IPS-18a (cell line): ENCODE measurements around the gene ZFHX3.

Source experiments
- H3K27ac ChIP-seq: one replicate; pipeline ENCODE4 v1.5.1; 2013; ENCODE audit warnings: low read length
- H3K27me3 ChIP-seq: one replicate; pipeline ENCODE4 v1.6.1; 2013; ENCODE audit warnings: mild to moderate bottlenecking, low read length; ENCODE audit not compliant: control insufficient read depth, insufficient read depth
- H3K36me3 ChIP-seq: one replicate; pipeline ENCODE4 v1.6.1; 2013; ENCODE audit warnings: low read depth, low read length; ENCODE audit not compliant: control insufficient read depth
- H3K4me1 ChIP-seq: one replicate; pipeline ENCODE4 v1.6.1; 2013; ENCODE audit warnings: low read depth, low read length; ENCODE audit not compliant: control insufficient read depth
- H3K4me3 ChIP-seq: one replicate; pipeline ENCODE4 v1.5.1; 2013; ENCODE audit warnings: low read length
- H3K9ac ChIP-seq: one replicate; pipeline ENCODE4 v1.6.1; 2013; ENCODE audit warnings: mild to moderate bottlenecking, low read length, moderate library complexity
- H3K9me3 ChIP-seq: one replicate; pipeline ENCODE4 v1.6.1; 2013; ENCODE audit warnings: low read depth, low read length; ENCODE audit not compliant: control insufficient read depth

ZFHX3 gene

GRCh38 chr16:72988569-72988968 is 59.4 kb downstream of the ZFHX3 start:
- no peak overlapping the region for H3K27ac ChIP-seq
- H3K4me1 ChIP-seq: peaks cover 15% of the 10 kb centered on the region
- H3K9ac ChIP-seq: no peak overlapping the region
- H3K36me3 ChIP-seq: no peaks in the 10 kb centered on the region
- H3K9me3 ChIP-seq: no peaks in the 10 kb centered on the region
- H3K27me3 ChIP-seq: no peaks in the 10 kb centered on the region
- H3K4me3 ChIP-seq: no peak overlapping the region

GRCh38 chr16:72987480-72987901 is 60.4 kb downstream of the ZFHX3 start:
- Histone ChIP-seq H3K4me3 (no peak overlapping the region), H3K27me3 (no peaks in the 10 kb centered on the region), H3K9ac (no peak overlapping the region), H3K9me3 (no peaks in the 10 kb centered on the region), H3K27ac (no peak overlapping the region), H3K36me3 (no peaks in the 10 kb centered on the region), H3K4me1 (peaks cover 14% of the 10 kb centered on the region)

GRCh38 chr16:72985995-72986394 is 61.9 kb downstream of the ZFHX3 start:
- Histone ChIP-seq H3K27me3 (no peaks in the 10 kb centered on the region), H3K36me3 (no peaks in the 10 kb centered on the region), H3K9me3 (no peaks in the 10 kb centered on the region), H3K9ac (no peak overlapping the region), H3K4me1 (peaks cover 5% of the 10 kb centered on the region), H3K4me3 (no peak overlapping the region), H3K27ac (no peak overlapping the region)

DNA sequence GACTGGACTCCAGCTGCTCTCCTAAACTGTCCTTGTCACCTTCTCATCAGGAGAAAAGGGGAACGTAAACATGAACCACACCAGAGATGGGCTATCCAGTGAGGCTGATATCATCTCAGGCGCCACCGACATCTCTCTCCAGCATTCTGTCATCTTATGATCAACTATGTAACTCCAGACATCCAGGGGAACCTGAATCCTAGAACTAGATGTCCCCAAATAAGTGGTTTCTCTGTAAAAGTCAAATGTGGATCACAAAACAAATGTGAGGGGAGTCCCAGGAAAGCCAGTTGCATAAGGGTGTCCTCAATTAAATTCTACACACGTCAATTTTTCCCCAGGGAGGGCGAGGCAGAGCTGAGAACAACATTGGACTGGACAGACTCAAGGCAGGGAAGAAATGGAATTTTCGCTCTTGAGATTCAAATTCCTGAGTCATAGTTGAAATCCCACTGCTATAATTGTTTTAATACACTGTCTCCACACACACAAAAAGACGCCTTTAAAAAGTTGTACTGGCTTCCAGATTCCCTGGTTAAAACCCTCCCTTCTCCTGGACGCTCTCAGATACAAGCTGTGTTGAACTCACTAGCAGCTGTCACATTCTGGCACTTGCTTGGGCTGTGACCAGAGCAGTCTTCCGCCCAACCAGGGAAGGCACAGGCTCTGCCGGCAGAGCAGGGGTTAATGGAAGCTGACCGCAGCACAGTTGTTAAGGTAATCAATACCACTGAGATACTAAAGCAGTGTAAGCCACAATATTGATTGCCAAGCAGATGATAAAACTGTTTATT is 62.6 kb downstream of the ZFHX3 start:
- H3K9ac ChIP-seq: no peak overlapping the region
- H3K36me3 ChIP-seq: no peaks in the 10 kb centered on the region
- no peak overlapping the region for H3K27ac ChIP-seq
- H3K4me3 ChIP-seq: no peak overlapping the region
- peaks cover 5% of the 10 kb centered on the region for H3K4me1 ChIP-seq
- no peaks in the 10 kb centered on the region for H3K9me3 ChIP-seq
- H3K27me3 ChIP-seq: no peaks in the 10 kb centered on the region

- Histone ChIP-seq H3K9me3 (no peaks in the 10 kb centered on the region), H3K27ac (no peak overlapping the region), H3K4me3 (no peak overlapping the region), H3K9ac (no peak overlapping the region), H3K4me1 (no peaks in the 10 kb centered on the region), H3K27me3 (no peaks in the 10 kb centered on the region), H3K36me3 (no peaks in the 10 kb centered on the region)
Observed at GRCh38 chr16:72983728-72984350, 64.1 kb downstream of the ZFHX3 start.

DNA sequence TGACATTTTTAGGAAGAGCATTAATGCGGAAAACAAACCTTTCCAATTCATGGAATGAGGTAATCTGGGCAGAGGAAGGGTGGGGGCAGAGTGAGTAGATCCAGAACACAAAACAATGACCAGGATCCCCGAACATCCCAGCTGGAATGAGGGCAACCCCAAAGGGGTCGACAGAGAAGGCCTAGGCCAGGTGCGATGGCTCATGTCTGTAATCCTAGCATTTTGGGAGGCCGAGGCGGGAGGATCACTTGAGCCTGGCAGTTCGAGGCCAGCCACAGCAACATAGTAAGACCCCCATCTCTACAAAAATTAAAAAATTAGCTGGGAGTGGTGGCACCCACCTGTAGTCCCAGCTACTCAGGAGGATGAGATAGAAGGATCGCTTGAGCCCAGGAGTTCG is 64.7 kb downstream of the ZFHX3 start:
- Histone ChIP-seq H3K4me3 (no peak overlapping the region), H3K4me1 (no peaks in the 10 kb centered on the region), H3K9ac (no peak overlapping the region), H3K27ac (no peak overlapping the region), H3K27me3 (no peaks in the 10 kb centered on the region), H3K36me3 (no peaks in the 10 kb centered on the region), H3K9me3 (no peaks in the 10 kb centered on the region)

- Histone ChIP-seq H3K9me3 (no peaks in the 10 kb centered on the region), H3K27me3 (no peaks in the 10 kb centered on the region), H3K4me3 (no peak overlapping the region), H3K27ac (no peak overlapping the region), H3K4me1 (no peaks in the 10 kb centered on the region), H3K9ac (no peak overlapping the region), H3K36me3 (no peaks in the 10 kb centered on the region)
Observed at GRCh38 chr16:72979974-72980373, 68.0 kb downstream of the ZFHX3 start.

GRCh38 chr16:72978212-72978611 is 69.7 kb downstream of the ZFHX3 start:
- H3K9me3 ChIP-seq: no peaks in the 10 kb centered on the region
- H3K27me3 ChIP-seq: no peaks in the 10 kb centered on the region
- no peak overlapping the region for H3K9ac ChIP-seq
- no peaks in the 10 kb centered on the region for H3K36me3 ChIP-seq
- no peak overlapping the region for H3K4me3 ChIP-seq
- H3K27ac ChIP-seq: no peak overlapping the region
- no peaks in the 10 kb centered on the region for H3K4me1 ChIP-seq

DNA sequence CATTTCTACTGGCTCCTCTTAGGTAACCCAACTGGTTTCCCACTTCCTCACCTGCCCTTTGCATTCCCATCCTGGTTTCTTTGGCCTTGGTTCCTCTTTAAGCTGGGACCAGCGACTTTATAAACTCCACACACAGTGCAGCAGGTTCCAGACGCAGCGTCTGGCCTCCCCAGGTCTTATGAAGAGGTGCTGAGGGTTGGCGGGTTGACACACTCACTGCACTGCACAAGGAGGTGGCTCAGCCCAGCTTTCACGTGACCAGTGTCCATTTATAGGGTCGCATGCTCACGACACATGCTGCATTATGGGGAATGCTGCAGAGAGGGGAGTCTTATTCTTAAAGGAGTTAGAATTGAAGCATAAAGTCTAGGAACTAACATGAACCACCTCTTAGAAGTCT is 70.8 kb downstream of the ZFHX3 start:
- Histone ChIP-seq H3K36me3 (no peaks in the 10 kb centered on the region), H3K4me1 (no peaks in the 10 kb centered on the region), H3K4me3 (no peak overlapping the region), H3K9ac (no peak overlapping the region), H3K27me3 (no peaks in the 10 kb centered on the region), H3K9me3 (no peaks in the 10 kb centered on the region), H3K27ac (no peak overlapping the region)

DNA sequence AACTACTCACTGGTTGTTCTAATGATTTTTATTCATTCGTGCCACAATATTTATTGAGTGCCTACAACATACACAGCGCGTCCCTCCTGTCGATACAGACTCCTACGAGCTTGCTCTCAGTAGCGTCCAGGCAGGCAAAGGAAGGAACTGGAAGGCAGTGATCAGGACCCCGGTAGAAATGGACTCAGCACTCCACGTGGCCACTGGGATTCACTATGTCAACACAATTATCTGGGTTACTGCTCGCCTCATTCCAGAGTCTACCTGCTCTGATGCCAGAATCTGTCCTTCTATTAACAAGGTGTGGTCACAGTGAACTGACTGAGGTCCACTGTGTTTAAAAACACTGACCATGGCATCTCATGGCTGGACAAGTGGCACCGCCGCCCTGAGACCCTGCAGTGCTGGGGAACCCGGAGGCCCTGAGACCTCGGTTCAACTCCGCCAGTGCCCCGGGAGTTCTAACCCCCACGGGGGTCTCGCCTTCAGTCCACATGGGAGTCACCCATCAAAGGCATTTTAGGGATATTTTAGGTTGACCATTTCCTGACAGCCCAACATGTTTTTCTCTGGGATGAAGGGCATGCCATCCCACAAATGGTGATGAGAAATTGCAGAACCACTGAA is 71.4 kb downstream of the ZFHX3 start:
- H3K4me1 ChIP-seq: no peaks in the 10 kb centered on the region
- H3K27me3 ChIP-seq: no peaks in the 10 kb centered on the region
- no peaks in the 10 kb centered on the region for H3K9me3 ChIP-seq
- no peak overlapping the region for H3K4me3 ChIP-seq
- H3K27ac ChIP-seq: no peak overlapping the region
- no peak overlapping the region for H3K9ac ChIP-seq
- H3K36me3 ChIP-seq: no peaks in the 10 kb centered on the region

DNA sequence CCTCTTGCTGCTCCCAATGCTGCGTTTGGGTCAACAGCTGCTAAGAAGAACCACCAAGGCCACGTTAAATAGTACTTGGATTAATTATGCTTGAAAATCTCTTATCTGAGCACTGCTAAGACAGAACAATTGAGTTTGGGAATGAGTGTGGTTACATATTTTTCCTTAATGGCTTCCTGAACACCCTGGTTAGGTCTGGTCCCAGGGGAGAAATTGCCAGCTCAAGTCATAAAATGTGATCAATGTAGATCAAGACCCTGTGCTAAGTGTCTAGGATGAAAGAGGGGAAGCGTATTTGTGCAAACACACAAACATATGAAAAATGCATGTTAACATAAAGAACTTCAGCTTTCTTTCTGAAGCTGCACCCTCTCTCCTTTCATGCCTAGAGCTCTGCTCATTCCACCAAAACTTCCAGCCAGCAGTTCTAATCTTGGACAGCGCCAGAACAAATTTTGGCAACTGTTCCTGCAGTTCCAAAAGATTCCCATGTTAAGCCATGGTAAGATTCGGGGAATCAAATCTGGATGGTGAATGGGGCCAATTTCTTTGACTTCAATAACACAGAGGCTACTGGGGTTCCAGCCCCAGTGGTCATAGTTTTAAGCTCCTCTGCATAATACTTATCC is 72.0 kb downstream of the ZFHX3 start:
- H3K27ac ChIP-seq: no peak overlapping the region
- H3K9me3 ChIP-seq: no peaks in the 10 kb centered on the region
- no peak overlapping the region for H3K9ac ChIP-seq
- no peak overlapping the region for H3K4me3 ChIP-seq
- H3K36me3 ChIP-seq: no peaks in the 10 kb centered on the region
- no peaks in the 10 kb centered on the region for H3K4me1 ChIP-seq
- no peaks in the 10 kb centered on the region for H3K27me3 ChIP-seq
